Activated CD4-positive, alpha-beta T cell treated with anti-CD3 and anti-CD28 coated beads, Interleukin-2, amount 50 U/mL, for 16 hours (primary cell): Measurements from ENCODE around the gene ALK.

Source experiments
- DNase-seq: peaks from one replicate; pipeline ENCODE4 v3.0.0-alpha.2; 2020

Gene ALK

DNA sequence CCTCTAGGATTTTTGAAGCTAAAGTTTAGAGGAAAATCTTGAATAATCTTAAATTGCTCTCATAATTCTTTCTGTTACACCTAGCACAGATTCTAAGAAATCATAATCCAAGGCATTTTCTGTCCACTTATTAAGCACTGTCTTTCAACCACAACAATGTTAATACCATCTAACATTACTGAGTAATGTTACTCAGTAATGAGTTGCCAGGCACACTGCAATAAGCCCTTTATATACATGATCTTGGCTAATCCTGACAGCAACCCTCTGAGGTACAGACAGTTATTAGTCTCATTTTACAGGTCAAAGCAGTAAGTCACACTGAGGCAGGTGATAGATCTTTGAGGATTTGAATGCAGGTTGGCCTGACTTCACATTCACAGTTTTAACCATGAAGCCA is 291.9 kb downstream of the ALK start:
- DNase-seq = no peak

DNA sequence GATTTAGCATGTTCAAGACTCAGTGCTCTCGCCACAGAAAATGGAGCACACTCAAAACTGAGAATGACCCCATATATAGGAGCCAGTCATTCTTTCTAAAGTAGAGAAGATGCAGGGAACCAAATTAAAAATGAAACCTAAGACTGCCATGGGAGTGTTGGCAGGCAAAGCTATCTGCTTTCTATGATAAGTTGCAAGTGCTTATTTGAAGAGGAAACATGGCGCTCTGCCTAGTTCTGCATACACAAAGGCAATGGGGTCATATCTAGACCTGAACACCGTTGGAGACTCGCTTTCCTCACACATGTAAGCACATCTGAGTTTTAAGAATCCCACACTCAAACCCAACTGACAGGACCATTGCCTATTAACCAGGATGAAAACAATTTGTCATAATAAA is 292.5 kb downstream of the ALK start:
- DNase-seq = no peak

DNA sequence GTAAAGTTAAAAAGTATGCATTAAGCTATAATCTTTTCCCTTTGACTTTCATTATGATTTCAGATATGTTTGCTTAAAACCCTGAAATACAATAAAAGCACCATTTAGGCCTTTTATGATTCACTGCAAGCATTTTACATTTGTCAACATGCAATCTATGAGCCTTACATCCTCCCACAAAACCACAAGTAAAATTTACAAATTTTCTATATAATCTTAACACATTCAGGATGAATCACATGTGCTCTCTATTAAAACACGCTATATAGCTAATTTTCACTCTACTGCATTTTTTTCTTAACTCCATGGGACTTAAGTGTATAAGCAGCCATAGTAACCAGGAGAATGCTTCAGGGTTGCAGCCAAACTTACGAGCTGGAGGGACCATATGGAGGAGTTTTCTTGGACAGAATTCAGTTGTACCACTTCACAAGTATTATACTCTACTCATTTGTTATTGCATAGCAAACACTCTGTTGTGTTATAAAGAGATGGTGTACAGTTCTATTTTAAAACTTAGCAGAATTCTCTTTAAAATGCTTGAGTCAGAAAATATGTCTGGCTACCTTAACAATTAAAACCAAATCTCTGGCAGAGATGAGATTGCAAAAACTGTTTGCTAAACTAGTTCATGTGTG is 293.2 kb downstream of the ALK start:
- DNase-seq = no peak

DNA sequence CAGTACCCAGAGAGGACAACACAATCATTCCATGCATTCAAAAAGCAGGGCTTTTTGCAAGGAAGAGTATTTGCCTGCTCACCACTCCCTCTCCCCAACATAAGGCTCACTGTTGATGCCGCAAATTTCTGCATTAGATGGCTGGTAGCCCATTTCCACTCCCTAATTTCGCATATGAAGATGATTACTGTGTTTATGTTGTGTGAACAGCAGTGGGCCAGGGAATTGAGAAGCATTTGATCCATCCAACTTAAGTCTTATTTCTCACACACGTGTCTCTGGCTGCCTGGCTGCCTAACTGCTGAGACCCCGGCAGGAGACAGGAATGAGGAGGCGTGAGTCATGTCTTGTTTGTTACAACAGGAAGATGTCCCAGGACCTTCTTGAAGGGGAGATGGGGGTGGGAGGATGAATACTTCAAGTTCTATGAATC is 294.1 kb downstream of the ALK start:
- no peak for DNase-seq

DNA sequence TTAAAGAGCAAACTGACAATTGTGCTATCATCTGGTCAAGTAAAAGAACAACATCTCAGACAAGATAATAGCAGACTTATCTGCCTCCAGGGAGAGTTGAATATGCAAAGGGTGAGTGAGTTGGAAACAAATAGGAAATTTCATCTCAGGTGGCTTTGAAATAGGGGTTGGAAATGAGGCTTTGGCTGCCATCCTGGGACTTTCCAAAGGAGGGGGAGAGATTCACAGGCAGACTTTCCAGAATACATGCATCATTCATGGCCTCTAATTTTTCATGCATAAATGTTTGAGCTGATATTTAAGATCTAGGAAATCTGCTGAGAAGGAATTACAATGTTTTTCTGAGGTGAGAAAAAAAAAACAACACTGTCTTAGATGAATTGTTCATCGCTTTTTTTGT is 300.5 kb downstream of the ALK start:
- no peak for DNase-seq

DNA sequence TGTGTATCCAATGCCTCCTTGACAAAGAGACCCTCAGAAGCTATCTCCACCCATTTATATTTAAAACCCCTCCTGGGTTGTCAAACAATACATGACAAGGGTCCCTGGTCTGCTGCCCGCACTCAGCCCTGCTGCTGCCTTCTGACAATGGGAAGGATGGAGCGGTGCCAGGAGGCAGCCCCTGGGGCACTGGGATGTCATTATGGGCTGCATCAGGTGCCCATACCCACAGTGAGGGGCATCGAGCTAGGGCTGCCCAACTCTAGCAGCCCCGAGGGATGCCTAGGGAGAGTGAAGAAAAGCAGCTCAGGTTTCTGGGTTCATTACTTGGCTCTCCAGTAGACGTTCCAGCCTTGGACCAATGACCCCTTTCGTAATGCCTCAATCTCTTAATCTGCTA is 301.7 kb downstream of the ALK start:
- DNase-seq = no peak

DNA sequence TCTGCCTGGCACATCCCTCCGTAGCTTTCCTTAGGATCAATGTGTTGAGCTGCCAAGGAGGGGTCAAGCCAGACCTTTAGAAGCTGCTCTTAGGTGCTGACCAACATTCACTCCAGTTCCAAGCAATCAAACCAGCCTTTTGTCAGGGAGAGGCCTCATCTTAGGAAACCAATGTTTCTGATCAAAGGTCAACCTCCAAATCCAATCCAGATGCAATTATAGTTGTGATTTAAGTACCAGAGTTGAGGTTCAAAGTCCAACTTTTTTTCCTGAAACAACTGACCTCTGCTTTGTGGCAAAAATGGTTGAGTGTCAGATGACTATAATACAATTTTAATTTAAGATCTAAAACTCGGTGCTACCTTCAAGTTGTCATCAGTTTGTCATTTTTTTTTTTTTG is 303.4 kb downstream of the ALK start:
- no peak for DNase-seq

DNA sequence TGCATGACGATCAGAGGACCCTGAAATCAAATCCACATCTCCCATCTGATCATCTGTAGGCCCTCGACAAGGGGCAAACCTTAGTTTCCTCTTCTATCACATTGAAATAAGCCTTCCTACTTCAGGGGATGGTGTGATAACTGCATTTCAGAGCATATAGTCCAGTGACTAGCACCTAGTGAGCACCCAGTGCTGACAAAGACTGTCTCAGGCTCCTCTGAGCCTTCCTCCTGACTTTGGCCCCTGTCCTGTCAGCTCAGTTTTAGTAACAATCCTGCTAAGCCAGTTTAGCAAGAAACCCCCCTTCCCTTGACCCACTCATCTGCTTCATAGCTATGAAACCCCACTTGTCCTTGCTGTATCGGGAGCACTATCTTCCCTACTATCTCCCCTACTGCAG is 304.0 kb downstream of the ALK start:
- no peak for DNase-seq

DNA sequence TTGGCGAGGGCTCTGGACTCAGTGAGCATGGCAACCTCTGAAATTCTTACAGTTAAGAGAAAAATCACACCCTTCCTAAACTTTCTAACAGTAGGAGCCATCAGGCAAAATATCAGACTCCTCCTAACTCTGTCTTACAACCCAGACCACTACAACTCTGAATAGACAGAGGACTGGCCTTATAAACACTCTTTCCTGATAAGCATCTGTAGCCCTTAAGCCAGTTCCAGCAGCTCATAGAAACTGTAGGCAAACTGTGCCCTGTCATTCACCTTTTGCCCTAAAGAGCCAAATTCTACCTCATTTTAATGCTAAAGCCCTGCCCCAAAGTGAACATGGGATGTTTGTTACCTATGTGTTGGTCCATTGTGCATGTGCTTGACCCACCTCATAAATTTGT is 304.8 kb downstream of the ALK start:
- DNase-seq = no peak

DNA sequence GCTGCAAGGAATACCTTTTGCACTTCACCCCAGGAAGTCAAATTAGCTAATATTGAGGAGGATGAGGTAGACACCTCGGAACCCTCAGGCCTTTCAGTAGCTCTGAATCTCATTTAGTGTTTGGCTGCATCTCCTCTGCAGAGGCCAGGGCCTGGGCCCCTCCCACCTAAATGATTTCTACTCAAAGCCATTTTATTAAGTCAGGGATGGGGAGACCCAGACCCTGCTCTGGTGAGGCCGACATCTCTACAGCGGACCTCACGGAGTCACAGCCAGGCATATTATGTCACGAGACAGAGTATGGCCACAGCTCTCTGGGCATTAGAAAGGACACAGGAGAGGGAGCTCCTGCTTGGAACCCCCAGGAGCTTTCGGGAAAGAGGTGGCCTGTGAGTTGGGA is 305.5 kb downstream of the ALK start:
- no peak for DNase-seq

DNA sequence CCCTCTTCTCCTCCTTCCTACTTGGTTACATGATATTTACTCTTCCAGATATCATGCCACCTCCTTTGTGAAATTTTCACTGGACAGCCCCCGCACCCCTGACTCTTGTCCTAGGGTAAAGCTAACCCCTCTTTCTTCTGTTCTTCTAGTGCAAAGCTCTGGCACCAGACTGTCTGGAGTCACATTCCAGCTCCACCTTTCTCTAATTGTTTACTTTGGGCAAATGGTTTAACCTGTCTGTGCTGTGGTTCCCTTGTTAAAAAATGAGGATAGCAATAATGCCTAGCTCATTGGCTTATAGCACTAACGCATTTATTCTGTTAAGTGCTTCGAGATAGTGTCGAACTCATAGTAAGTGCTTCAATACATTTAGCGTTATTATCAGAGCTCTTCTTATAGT is 306.2 kb downstream of the ALK start:
- DNase-seq = no peak

DNA sequence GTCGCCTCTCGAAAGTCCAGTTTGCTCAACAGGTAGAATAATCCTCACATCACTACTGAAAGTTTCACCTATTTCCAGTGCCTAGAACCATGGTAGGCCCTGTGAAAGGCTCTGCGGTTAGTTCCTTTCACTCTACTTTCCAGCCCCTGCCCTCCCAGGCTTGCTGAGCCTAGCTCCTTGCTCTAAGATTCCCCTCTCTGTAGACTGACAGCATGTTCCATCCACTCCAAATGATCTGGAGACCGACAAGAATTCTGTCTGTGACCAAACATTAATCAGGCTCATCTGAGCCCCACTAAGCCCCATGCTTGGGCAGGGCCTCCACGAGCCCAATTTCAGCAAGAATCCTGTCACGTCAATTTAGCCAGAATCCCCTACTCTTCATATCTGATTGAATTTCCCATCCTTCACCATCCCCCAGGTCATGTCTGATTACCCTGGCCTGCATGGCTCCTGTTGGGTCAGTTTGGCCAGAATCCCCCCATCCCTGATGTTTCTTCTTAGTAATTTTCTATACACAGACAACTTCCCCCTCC is 307.0 kb downstream of the ALK start:
- no peak for DNase-seq

DNA sequence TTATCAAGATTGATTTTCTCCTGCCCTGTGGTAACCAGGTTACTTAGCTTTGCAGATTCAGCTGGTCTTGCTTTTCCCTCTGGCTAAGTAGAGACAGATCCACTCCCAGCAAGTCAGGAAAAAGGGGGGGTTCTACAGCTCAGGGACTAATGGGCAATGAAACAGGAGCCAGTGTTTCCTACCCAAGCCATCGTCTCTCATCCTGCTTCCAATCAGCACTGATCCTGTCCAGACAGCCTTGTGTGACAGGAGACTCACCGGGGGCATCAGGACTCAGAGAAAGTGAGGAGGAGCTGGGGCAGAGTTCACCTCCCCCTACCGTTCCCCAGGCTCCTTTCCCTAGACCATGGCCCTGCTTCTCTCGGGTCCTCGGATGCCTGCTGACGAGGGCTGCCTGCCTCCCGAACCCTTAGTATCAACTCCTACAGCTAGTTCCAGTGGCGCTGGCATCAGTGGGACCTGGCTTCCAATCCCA is 307.6 kb downstream of the ALK start:
- DNase-seq = no peak

DNA sequence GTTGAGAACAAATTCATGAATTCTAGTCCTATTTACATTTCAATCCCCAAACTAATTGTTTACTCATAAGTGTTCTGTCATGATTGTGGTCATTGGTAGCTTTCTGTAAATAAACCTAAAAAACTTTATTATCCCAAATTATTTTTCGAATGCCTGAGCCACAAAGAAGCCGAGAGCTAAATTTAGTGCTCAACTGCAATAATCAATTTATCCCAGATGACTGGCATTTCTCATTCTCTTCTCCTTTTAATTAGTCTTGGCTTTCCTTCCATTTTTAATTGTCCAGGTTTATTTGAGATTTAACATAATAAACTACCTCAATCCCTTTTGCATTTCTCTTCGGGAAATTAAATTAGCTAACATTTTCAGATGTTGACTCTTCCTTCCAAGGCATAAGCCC is 308.3 kb downstream of the ALK start:
- no peak for DNase-seq

DNA sequence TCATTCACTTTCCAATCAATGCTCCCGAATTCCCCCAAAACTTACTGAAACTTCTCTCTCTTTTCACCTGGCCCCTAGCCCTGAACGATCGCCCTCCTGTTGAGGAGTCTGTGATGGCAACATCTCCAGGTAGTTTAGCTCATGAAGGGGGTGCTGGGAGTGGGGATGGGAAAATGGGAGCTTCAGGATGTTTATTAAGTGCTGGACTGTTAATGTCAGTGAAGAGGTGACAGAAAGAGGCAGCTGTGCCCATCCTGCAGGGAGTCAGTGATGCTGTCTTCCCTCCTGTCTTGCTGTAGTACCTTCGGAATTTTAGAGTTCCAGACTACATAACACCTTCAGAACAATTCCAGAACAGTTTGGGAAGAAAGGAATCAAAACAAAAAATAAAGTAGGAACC is 308.8 kb downstream of the ALK start:
- DNase-seq = no peak

DNA sequence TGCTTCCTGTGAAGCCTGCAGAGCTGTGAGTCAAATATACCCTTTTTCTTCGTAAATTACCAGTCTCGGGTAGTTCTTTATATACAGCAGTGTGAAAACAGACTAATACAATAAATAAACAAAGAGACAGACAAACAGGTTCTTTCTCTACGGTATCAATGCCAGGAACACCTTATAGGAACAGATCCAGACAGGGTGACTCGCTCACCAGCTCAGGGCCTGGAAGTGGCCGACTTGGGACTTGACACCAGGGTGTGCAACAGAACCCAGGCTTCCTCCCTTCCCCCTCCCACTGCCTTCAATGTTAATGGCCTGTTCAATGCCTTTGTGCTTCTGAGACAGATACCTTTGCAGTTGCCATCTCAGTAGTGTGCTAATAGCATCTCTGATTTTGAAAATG is 309.5 kb downstream of the ALK start:
- DNase-seq = no peak

DNA sequence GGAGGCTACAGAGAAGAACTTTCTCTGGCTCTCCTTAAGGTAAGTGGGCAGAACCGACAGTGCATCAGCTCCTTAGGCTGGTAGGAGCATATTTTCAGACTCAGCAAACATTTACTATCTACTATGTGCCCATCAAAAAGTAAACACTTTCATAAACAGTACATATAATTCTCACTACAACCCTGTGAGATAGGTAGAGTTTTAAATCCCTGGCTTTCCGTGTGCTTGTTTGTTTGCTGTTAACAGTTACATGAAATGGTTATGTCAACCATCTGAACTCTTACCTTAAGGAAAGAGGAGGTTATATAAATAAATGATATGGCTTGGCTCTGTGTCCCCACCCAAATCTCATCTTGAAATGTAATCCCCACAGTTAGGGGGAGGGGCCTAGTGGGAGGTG is 310.1 kb downstream of the ALK start:
- no peak for DNase-seq

DNA sequence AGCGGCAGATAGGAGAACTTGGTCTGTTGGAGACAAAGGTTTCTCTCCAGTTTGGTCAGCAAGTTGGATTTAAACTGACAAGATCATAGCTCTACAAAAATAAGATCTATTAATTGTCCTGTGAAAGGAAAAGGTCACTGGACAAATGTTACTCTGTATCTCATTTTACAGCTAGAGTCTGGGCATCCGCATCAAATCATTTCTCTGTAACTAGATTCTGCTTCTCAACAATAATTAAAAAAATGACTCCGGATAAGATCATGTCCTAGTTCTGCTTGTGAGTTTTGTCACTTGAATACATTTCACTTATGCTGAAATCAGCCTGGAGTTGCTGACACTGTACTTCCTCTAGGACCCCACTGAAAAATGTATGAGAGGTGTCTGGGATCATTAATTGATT is 310.8 kb downstream of the ALK start:
- DNase-seq = no peak

DNA sequence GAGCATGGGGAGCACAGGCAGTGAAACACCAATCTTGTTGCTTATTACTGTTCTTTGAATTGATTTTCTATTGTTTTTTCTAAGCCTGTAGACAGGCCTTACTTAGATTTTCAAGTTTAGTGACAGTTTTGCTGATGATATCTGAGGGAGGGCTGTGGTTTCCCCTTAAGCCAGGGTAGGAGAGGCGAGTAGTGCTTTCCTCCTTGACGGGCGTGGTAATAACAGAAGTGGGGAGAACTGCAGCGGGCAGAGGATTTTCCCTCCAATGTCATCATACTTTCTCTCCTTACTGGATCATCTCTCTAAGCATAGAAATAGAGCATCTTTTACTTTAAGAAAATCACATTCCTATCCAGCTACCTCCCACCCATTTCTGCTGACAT is 314.4 kb downstream of the ALK start:
- DNase-seq = no peak

DNA sequence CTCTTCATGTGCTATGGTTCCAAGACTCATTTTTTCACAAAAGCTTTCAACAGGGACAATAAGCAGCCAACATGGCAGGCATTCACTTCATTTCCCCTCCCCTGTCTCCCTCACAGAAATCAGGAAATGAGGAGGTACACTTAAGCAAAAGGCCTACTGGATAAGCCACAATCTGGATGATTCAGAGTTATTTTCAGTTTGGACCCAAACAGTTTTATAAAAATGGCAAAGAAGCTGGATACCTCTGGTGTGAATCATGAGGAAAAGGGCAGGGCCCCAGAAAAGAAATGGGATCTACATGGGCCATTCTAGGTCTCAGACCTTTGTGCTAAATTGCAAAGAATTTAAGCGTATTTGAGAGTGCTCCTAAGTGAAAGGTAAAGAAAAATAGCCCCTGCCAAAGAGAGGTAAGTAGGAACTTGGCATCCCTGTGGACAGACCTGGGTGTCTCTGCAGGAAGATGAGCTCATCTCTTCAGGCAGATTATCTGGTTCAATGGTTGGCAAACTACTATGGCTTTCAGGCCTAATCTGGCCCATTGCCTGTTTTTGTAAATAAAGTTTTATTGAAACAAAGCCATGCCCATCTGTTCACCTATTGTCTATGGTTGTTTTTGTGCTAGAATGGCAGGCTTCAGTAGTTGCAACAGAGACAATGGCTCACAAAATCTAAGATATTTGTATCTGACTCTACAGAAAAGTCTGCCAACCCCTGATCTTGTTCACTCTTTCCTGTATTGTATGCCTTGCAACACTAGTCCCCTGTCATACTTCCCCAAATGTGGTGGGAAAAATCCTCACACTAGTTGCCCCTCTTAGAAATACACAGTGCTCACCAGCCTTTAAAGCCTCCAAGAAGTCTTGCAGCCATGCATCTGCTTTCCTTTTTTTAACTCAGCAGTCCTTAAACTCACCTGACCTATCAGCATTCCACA is 315.0 kb downstream of the ALK start:
- no peak for DNase-seq

DNA sequence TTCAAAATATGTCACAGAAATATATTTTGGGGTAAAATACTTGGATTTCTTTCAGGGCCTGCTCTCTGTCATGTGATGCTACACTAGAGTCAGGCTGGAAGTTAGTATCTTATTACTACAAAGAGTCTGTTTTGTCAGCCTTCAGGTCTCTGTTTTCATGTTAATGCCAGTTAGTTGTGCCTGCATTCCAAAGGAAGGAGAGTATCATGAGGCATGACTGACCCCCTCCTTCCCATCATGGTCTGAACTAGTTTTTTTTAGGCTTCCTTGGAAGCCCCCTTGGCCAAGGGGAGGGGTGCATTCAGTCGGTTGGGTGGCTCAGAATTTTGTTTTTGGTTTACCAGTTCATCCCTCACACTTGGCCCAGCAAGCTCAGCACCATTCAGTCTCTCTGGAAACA is 318.0 kb downstream of the ALK start:
- DNase-seq = no peak

DNA sequence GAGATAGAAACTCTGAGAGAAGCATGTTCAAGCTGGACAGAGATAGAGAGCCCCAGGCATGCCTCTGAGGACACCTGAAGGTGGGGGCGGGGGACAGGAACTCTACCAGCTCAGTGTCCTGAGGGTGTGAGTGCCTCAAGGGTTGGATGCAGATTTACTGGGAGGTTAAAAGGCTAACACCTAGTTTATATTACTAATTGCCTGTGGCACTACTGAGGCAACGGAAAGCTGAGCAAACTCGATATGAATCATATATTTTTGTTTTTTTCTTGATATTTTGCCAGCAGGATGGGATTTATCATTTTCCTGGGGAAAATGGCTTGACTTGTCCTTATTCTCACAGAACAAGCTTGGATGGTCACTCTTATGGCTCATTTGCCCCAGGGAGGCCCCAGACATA is 319.5 kb downstream of the ALK start:
- no peak for DNase-seq

DNA sequence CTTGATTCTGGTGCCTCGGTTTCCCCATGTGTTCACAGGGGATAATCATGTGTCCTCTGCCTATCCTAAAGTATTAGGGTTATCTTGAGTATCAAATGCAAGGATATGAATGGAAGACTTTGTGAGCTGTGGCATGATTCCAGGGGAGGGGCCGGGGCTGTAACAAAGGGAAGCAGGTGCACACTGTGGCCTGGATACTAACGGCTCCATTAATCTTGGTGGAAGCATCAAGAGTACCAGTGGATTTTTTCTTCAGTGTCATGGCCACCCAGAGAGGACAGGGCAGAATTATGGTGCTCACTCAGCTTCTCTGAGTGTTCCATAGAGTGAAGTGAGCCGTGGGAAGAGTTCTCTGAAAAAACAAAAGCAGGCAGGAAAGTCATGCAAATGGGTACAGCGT is 320.1 kb downstream of the ALK start:
- DNase-seq = no peak

DNA sequence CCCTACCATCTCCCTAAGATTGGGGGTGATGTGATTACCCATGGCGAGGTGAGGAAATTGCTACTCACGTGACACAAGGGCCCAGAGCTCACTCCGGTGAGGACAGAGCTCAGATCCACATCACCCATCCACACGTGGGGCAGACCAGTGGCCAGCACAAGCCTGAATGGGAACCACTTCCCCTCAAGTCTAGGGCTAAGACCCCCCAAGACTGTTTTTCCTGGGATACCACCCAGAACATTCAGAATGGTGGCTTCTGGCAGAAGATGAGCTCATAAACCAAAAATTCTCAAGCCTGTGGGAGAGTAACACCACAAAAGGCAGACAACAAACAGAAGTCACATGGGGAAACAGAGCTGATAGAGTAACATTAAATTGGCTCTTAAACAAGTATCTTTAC is 321.4 kb downstream of the ALK start:
- DNase-seq = no peak
